GM19240 (cell line): ENCODE measurements around the gene RASGEF1C.
"Not testable (repeated sequence)": the region's sequence is repeated elsewhere in the genome, so short reads cannot be mapped to it uniquely, and the experiment has no call there.

Source experiments
- DNase-seq: peaks from one replicate; pipeline ENCODE4 v3.0.0; 2011; ENCODE audit warnings: low spot score; ENCODE audit not compliant: insufficient read length

RASGEF1C gene

GRCh38 chr5:180136630-180137381, 72.2 kb downstream of the RASGEF1C start:
- DNase-seq: no peak

GRCh38 chr5:180135967-180136629, 72.9 kb downstream of the RASGEF1C start:
- DNase-seq: no peak

DNA sequence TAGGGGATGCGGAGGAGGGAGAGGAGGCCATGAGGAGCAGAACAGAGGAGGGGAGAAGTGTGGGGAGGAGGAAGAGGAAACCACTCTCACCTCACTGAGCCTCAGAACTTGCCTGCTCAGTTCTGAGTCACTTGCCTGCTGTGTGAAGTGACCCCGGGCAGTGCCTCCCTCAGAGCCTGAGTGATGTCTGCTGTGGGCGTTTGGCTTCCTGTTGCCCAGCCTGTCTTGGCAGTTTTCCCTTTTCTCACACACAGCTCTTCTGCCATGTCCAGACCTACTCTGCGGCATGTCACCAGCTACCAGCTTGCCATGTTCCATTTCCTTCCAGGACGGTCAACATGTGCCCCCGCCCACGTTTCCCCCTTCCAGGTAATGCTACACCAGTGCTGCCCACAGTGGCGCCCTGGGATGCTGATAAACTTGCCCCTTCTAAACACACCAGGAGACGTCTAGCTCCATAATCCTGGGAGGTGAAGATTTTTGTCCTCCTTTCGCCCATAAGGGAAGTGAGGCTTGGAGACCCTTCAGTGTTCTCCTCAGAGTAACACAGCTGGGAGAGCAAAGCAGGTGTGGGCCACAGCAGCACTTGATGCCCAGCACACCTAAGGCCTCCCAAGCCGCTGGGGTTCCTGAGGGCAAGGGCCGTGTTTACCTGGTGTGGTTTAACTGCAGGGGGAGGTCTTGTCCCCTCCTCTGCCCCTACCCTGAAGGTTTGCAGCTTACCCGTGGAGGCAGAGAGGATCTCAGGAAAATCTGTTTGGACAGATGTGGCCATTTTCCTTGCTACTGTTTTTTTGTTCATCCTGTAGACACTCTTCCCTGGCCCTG, 73.7 kb downstream of the RASGEF1C start:
- no peak for DNase-seq

DNA sequence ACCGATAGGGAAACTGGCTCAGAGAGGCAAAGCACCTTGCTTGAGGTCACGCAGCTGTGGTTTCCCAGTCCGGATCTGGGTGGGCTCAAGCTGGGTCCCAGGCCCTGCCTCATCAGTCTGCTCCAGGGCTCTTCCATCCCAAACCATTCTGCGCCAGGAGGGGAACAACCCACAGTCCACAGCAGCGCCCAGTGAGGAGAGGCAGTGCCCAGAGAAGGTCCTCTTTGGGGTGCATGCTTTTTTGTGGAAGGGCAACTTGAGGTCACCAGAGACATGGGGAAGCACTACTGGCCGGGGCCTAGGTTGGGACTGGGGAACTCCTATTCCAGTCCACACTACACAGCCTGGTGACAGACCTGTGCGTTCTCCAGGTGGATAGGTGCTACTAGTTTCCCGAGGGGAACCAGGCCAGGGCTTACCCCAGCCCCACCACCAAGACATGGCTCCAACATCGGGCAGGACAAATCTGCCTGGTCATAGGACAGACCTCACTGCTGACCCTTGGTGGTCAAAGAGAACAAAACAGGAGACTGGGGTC, 75.0 kb downstream of the RASGEF1C start:
- no peak for DNase-seq

DNA sequence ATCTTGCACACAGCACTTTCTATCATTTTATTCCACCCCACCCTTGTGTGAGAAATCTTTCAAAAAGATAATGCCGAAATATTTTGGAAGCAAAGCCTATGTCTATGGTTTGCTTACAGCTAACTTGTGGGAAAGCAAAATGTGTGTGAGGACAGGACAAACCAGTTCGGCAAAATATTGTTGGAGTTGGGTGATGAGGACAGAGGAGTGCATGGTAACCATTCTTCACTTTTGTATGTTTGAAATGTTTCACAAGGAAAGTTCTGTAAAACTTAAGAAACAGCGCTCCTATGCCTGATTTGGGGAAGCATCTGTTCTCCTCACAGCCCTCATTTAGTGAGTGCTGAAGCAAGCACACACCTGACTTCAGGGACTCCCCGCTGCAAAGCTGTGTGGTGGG, 75.5 kb downstream of the RASGEF1C start:
- no peak for DNase-seq

DNA sequence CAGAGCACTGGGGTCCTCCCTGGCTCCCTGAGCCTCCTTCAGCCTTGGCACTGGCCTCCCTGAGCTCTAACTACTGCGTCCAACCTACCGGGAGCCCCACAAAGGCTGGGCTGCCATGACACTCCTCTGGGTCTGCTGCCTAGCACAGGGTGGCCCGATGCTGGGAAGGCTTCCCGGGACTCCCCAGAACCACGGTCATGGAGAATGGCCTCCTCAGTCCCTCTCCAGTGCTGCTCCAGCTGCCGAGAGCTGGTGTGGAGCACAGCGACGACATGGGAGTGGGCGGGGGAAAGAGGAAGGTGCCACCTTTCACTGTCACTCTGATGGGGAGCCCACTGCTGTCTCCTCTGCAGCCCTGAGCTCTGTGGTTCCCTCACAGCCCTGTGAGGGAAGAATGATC, 76.0 kb downstream of the RASGEF1C start:
- DNase-seq: no peak

DNA sequence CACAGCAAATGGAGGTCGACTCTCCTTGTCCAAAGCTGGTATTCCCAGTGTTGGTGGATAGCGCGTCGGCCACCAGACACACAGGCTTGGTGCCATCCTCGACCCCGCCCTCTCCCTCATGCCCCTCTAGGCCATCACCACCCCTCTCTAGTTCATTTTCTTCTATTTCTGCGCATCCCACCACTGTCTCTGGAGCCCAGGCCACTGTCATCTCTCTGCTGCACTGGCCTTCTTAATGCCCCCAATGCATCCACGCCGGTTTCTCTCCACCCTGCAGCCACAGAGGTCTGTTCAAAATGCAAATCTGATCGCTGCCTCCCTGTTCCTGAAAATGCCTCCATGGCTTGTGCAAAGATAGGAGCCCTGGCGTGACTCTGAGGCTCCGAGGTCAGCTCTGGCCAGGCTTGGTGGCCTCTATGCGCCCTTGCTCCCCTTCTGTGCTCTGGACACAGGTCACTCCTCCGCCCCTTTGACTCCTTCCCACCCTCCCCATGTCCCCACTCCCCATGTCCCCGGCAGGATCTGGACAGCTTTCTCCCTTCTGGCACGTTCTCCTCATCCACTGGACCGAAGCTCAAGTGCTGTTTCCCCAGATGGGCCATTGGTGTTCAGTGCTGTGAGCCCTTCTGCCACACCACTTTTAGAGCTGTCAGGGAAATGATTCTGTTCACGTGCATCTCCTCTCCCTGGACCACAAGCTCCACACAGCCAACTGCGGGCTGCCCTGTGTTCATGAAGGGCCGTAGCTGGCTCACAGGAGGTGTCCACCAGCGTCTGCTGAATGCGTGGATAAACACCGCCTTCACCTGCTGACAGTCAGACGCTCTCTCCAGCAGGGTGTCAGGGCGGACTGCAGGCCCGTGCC, 77.9 kb downstream of the RASGEF1C start:
- DNase-seq: no peak

DNA sequence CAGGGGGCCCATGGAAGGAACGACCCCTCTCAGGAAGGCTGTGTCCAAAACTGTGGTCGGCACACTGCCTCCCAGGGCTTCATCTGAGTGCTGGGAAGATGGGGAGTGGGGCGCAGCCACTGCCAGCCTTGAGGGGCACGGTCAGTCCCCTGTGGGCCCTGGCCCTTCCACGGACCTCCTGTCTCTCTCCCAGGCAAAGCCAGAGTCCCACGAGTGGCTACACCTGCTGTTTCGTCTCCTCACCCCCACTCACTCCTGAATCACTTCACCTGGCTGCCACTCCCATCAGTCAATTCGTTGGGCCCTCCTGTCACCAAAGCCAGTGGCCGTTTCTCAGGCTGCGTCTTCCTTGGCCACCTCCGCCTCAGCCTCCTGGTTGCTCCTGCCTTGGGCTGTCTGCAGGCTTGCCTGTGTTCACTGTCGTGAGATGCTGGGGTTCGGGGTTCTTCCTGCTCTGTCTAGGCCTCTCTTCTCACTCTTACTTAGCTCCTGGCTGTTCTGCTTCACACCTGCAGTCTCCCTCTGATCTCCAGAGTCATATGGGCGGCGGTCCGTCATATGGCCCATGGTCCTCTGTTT, 78.6 kb downstream of the RASGEF1C start:
- DNase-seq: no peak

DNA sequence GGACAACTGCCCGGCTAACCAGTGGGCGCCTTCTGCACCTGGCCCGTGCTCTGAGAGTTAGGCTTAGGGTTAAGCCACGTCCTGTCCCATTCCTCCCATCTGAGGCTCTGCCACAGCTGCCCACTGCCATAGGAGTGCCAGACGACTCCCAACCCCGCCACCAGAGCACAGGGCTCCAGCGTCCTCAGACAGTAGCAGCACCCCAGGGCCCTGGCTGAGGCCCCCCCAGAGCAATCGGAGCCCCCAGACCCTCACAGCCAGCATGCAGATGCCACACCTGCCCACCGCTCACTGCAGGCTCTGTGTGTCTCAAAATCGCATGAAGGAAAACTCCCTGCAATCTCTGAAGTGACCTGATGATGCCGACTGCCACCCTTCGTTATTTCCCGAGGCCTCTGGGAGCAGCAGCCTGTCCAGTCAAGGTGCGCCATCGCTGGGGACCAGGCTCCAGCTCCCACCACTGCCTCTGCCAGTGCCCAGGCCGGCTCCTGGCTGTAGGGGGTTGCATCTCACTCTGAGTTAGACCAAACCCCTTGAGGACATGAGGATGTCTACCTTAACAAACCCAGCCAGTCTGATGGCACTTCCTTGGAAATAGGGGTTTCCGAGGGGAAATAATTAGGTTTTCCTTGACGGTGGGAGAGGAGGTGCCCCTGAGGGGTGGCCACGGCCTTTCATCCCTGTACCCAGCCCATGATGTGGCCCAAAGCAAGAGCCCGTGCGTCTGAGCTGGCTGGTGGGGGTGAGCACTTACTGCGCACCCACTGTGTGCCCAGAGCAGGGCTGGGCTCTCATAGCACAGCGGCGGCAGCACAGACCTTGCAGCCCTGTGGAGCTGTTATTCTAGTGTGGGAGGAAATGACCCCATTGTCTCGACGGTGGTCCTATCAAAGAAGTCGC, 79.5 kb downstream of the RASGEF1C start:
- DNase-seq: no peak

GRCh38 chr5:180128671-180129261, 80.2 kb downstream of the RASGEF1C start:
- no peak for DNase-seq

DNA sequence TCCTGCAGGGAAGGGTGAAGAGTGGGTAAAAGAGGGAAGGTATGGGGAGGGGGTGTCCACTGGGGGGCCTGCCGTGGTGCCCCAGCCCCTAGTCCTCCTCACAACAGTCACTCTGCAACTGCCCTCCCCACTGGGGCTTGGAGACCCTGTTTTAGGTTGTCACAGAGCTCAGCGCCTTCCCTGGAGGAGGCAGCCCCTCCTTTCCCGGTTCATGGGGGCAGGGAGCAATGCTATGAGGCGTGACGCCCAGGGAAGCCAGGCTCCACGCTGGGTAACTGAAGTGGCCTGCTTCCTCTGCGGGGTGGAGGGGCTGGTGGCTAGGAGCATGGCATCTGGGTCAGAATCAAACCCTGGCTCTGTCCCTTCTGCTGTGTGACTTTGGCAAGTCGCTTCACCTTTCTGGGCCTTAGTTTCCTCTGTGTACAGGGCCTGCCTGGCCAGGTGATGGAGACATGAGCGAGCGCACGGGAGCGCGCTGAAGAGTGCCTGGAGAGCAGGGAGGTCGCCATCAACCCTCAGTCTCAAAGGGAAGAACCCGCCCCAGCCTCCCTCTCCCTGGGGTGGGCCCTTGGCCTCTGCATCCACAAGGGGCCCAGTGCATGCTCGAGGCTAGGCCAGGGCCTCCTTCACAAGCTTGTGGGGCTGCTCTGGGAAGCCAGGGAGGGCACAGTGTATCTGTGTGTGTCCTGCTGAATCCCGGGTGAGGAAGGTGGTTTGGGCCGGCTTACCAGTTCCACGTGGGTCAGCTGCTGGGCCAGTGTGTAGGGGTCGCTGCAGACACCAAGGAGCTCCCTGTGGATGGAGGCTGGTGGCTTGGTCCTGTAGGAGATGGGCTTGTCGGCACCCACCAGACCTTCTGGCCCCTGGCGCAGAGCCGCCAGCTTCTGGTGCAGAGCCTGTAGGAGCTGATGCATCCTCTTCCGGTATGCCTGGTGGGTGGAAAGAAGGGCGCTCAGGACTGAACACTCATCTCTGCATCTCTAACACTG, 81.0 kb downstream of the RASGEF1C start:
- DNase-seq: no peak

DNA sequence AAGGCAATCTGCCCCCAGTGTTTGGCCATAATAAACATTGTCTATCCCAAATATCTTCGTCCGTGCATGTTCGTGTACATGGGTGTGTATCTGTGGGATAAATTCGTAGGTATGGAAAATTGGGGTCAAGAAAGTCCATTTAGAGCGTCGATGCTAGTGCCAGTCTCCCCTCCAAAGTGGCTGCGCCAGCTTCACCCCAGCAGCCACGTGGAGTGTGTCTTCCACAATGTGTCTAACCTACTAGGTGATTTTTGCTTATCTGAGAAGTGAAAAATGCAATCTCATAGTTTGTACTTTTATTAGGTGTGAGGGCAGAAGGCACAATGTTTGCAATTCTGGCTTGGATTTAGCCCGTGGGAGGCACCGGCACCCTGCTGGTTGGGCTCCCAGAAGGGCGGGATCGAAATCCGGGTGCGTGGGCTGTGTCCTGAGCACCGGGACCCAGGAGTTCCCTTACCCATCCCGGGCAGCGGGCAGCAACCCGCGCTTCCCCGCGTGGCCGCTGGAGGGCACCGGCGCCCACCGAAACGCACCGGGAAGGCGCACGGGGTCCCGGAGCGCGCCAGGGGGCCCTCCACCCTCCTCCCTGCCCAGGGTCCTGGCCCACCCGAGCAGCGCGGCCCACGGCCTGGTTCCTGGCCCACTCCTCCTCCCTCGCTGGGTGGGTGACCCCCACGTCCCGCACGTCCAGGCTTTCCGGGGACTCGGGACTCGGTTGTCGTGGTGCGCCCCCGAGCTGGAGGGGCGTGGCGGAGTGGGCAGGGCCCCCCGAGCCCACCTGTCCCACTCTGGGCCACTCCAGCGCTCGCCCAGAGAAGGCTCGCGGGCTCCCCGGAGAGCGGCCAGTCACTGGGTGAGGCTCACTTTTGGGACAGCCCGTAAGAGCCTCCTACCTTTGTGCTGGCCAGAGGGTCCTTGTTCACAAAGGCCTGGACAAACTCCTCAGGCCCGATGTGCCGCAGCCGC, 82.0 kb downstream of the RASGEF1C start:
- DNase-seq: peak; percentile 26

DNA sequence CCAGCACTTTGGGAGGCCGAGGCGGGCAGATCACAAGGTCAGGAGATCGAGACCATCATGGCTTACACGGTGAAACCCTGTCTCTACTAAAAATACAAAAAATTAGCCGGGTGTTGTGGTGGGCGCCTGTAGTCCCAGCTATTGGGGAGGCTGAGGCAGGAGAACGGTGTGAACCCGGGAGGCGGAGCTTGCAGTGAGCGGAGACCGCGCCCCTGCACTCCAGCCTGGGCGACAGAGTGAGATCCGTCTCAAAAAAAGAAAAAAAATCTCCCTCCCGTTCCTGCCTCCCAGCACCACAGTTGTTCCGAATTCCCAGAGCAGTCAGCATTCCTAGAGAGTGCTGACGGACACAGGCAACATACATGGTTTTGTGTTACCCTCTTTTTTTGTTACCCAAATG, 82.9 kb downstream of the RASGEF1C start:
- not testable (repeated sequence) for DNase-seq

GRCh38 chr5:180124662-180125061, 84.3 kb downstream of the RASGEF1C start:
- not testable (repeated sequence) for DNase-seq

- no peak for DNase-seq
Measured at GRCh38 chr5:180122875-180123274, 86.1 kb downstream of the RASGEF1C start.

DNA sequence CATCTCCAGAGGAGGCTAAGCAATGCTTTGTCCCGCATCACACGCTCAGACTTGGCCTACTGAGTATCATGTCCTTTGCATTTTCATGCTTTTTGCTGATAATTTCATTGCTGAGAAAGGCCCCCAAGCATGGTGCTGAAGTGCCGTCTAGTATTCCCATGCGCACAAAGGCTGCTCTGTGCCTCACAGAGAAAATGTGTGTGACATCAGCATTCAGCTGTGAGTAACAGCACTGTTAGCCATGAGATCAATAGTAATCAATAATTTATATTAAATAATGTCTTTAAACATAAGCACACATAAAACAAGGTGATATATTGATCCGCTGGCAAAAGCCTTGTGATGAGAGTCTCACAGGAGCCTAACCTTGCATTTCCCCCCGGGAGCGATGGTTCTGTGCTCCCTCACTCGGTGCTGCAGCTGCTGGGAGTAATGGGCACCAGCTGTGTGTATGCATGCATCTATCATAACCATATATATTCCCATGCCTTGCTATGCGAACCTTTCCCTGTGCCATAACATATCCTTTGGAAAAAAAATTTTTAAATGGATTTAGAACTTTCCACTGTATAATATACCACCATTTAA, 87.1 kb downstream of the RASGEF1C start:
- DNase-seq: no peak
